ENCODE results near the gene OCA2. TPM values are rescaled to one million over a fixed set of nuclear protein-coding genes. Genes with fewer than 3 reads are reported as not detected.

The OCA2 gene
- total and polyA plus RNA-seq, 11 donors: 0.04 to 0.10 (median 0.07) TPM; not detected in 8

DNA sequence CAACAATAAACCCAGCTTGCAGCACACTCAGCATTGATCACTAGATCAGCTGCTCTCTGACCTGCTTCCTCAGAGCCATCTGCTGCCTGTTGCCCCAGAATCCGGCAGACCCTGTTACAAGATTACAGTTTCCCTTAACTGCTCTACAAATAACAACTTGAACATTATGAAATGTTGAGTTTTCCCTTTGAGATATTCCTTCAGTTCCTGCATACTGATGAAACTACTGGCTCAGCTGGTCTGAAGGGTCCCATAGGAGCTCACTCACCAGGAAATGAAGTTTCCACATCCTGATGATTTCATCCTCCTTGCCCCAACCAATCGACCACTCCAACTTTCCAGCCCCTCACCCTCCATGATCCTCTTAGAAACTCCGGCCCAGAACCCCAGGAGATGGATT, 281.9 kb downstream of the OCA2 start:
- Histone ChIP-seq H3K27ac (no peak overlapping the region), H3K4me3 (no peak overlapping the region), H3K9me3 (peaks cover 0 to 21% (median 0%) of the 10 kb centered on the region in 12 donors), H3K27me3 (no peaks in the 10 kb centered on the region), H3K4me1 (no peaks in the 10 kb centered on the region), H3K36me3 (no peaks in the 10 kb centered on the region)
- WGBS, 4 donors: 46 to 65% (median 64%) methylated on average over 3 of the region's 3 CpGs
- ATAC-seq (no peak), DNase-seq (no peak)
- TF ChIP-seq POLR2A (IDR thresholded peaks at IDR 0.05): no peak
- TF ChIP-seq, protein P1, sequence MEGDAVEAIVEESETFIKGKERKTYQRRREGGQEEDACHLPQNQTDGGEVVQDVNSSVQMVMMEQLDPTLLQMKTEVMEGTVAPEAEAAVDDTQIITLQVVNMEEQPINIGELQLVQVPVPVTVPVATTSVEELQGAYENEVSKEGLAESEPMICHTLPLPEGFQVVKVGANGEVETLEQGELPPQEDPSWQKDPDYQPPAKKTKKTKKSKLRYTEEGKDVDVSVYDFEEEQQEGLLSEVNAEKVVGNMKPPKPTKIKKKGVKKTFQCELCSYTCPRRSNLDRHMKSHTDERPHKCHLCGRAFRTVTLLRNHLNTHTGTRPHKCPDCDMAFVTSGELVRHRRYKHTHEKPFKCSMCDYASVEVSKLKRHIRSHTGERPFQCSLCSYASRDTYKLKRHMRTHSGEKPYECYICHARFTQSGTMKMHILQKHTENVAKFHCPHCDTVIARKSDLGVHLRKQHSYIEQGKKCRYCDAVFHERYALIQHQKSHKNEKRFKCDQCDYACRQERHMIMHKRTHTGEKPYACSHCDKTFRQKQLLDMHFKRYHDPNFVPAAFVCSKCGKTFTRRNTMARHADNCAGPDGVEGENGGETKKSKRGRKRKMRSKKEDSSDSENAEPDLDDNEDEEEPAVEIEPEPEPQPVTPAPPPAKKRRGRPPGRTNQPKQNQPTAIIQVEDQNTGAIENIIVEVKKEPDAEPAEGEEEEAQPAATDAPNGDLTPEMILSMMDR (IDR thresholded peaks at IDR 0.05): no peak
- intact Hi-C loops (cut with DNase I): no loop called here

DNA sequence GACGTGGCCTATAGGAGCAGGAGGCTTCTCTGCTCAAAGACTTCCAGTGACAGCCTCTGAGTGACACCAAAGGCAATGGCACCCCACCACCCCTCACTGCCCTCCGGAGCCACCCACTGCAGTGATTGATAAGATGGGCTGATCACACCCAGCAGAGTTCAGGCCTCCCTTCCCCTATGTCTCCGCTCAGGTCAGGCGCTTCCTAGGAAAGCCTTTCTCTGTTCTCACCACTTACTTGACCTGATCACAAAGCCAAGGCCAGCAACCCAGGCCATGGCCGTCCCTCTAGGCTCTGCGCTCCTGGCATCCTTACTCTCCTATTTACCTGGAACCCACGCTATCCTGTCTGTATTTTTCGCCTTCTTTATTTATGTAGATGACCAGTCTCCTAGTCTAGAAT, 282.3 kb downstream of the OCA2 start:
- intact Hi-C loops (cut with DNase I): no loop called here
- Histone ChIP-seq H3K4me1 (no peaks in the 10 kb centered on the region), H3K9me3 (peaks cover 0 to 21% (median 0%) of the 10 kb centered on the region in 12 donors), H3K27me3 (no peaks in the 10 kb centered on the region), H3K4me3 (no peak overlapping the region), H3K27ac (no peak overlapping the region), H3K36me3 (no peaks in the 10 kb centered on the region)
- 87 to 88% (median 87%) methylated on average over 8 of the region's 8 CpGs for WGBS, 4 donors
- DNase-seq: no peak
- TF ChIP-seq POLR2A (IDR thresholded peaks at IDR 0.05): no peak
- TF ChIP-seq, protein P1 (IDR thresholded peaks at IDR 0.05): no peak
- ATAC-seq: no peak

DNA sequence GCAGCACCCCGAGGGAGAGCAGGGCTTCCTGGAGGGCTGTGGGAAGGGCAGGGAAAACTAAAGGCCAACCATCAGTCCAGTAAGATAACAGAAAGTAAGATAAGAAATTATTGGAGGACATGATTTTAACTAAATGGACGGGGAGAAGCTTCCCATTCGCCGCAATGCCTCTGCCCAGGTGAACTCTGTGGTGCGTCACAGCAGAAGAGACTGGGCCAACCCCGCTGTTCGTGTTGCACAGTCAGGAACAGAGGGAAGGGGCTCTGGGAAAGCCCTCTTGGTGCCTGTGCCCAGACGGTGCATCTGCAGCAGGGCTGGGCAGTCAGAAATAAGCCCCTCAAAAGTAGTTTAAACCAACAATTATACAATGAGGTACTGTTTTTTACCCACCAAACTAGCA, 284.1 kb downstream of the OCA2 start:
- ATAC-seq: no peak

DNA sequence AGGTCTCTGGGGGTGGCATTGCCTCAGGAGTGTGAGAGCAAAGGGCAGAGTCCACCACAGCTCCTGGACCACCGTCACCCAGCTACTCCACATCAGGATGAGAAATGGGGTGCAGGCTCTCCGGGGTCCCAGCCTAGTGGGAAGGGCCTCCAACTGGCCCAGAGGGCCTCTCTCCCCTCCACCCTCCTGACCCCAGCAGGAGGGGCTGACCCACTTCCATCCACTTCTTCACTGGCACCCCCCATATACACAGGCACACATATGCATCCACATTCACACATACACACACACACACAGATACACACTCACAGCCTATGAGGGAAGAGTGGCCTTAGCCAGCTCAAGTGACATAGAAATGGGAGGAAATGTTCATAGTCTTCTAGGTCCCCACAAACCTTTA, 286.0 kb downstream of the OCA2 start:
- H3K27me3 ChIP-seq: no peaks in the 10 kb centered on the region
- intact Hi-C loops (cut with DNase I): no loop called here
- H3K4me1 ChIP-seq: no peaks in the 10 kb centered on the region
- ATAC-seq (no peak), DNase-seq (no peak)
- WGBS, 4 donors: 79 to 100% (median 90%) methylated on average over 2 of the region's 2 CpGs
- TF ChIP-seq POLR2A (IDR thresholded peaks at IDR 0.05): no peak
- TF ChIP-seq, protein P1 (IDR thresholded peaks at IDR 0.05): no peak
- peaks cover 0 to 15% (median 0%) of the 10 kb centered on the region in 12 donors for H3K9me3 ChIP-seq
- no peak overlapping the region for H3K4me3 ChIP-seq
- no peak overlapping the region for H3K27ac ChIP-seq
- H3K36me3 ChIP-seq: no peaks in the 10 kb centered on the region

More for the DNA sequence above, 284.1 kb downstream of the OCA2 start:
- no peak overlapping the region for H3K27ac ChIP-seq
- no peaks in the 10 kb centered on the region for H3K36me3 ChIP-seq
- no peak overlapping the region for H3K4me3 ChIP-seq
- H3K9me3 ChIP-seq: peaks cover 0 to 21% (median 0%) of the 10 kb centered on the region in 12 donors
- WGBS, 4 donors: 73 to 86% (median 76%) methylated on average over 8 of the region's 8 CpGs
- TF ChIP-seq POLR2A (IDR thresholded peaks at IDR 0.05): no peak
- TF ChIP-seq, protein P1 (IDR thresholded peaks at IDR 0.05): no peak
- no peak for DNase-seq
- no peaks in the 10 kb centered on the region for H3K4me1 ChIP-seq
- intact Hi-C loops (cut with DNase I): no loop called here
- no peaks in the 10 kb centered on the region for H3K27me3 ChIP-seq

All from heart left ventricle (tissue), 16 donors.